D721Med (cell line): ENCODE results near the gene KDELR1.

ENCODE experiments used
- DNase-seq: peaks from one replicate; pipeline ENCODE4 v3.0.0; 2011; ENCODE audit warnings: low spot score; ENCODE audit not compliant: insufficient read length
- FAIRE-seq: peaks from 2 replicates; lab custom pipeline; 2011; peaks lifted over from hg19 to GRCh38; lab: Jason Lieb, UNC
- CTCF ChIP-seq: IDR thresholded peaks from 2 replicates; pipeline ENCODE4 v1.5.1; 2012; ENCODE audit warnings: mild to moderate bottlenecking, control low read depth; ENCODE audit not compliant: insufficient read depth; ENCODE audit errors: missing control alignments

KDELR1 gene

GRCh38 chr19:48342414-48342738 is 49.0 kb downstream of the KDELR1 start:
- TF ChIP-seq CTCF, result no peak
- no peak for FAIRE-seq
- DNase-seq, result no peak

- FAIRE-seq (no peak), DNase-seq (no peak)
- no peak for TF ChIP-seq CTCF
Measured at GRCh38 chr19:48341515-48342413, 49.6 kb downstream of the KDELR1 start.

GRCh38 chr19:48340995-48341394 is 50.4 kb downstream of the KDELR1 start:
- no peak for FAIRE-seq
- DNase-seq, result no peak
- no peak for TF ChIP-seq CTCF

- FAIRE-seq, result no peak
- no peak for TF ChIP-seq CTCF
Measured at GRCh38 chr19:48338802-48339503, 52.4 kb downstream of the KDELR1 start.

GRCh38 chr19:48338253-48338755 is 53.0 kb downstream of the KDELR1 start:
- no peak for TF ChIP-seq CTCF
- no peak for DNase-seq
- no peak for FAIRE-seq

More at GRCh38 chr19:48338802-48339503, 52.4 kb downstream of the KDELR1 start:
- no peak for DNase-seq

GRCh38 chr19:48333467-48334384 is 57.6 kb downstream of the KDELR1 start:
- FAIRE-seq (no peak), DNase-seq (peak; percentile 87)
- peak; percentile 66 for TF ChIP-seq CTCF
